H9 (cell line): Measurements from ENCODE around the gene BCAS3. TPM values are rescaled to one million over a fixed set of nuclear protein-coding genes. Genes with fewer than 3 reads are reported as not detected.

ENCODE experiments used
- DNase-seq: peaks from one replicate; pipeline ENCODE4 v3.0.0-alpha.2; 2017
- H2AFZ ChIP-seq: one replicate; pipeline ENCODE4 v1.6.1; 2013; ENCODE audit warnings: mild to moderate bottlenecking, low read length, control low read depth, moderate library complexity
- H2AK5ac ChIP-seq: 2 replicates; pipeline ENCODE4 v1.6.1; 2013; ENCODE audit warnings: low read length, control low read depth, mixed read lengths; ENCODE audit not compliant: insufficient read length
- H2BK120ac ChIP-seq: one replicate; pipeline ENCODE4 v1.6.1; 2013; ENCODE audit warnings: low read depth, mild to moderate bottlenecking, low read length, control low read depth, inconsistent platforms; ENCODE audit not compliant: poor library complexity, severe bottlenecking
- H2BK12ac ChIP-seq: 2 replicates; pipeline ENCODE4 v1.6.1; 2013; ENCODE audit warnings: low read length, control low read depth, mixed read lengths, low read depth; ENCODE audit not compliant: insufficient read length
- H2BK15ac ChIP-seq: 2 replicates; pipeline ENCODE4 v1.6.1; 2013; ENCODE audit warnings: low read depth, low read length, control low read depth
- H2BK20ac ChIP-seq: one replicate; pipeline ENCODE4 v1.6.1; 2013; ENCODE audit warnings: low read depth, mild to moderate bottlenecking, low read length, control low read depth, inconsistent platforms; ENCODE audit not compliant: poor library complexity, severe bottlenecking
- H2BK5ac ChIP-seq: 2 replicates; pipeline ENCODE4 v1.6.1; 2013; ENCODE audit warnings: low read length, control low read depth, mixed read lengths; ENCODE audit not compliant: insufficient read length
- H3K14ac ChIP-seq: 2 replicates; pipeline ENCODE4 v1.6.1; 2013; ENCODE audit warnings: low read length, control low read depth; ENCODE audit not compliant: insufficient read depth
- H3K18ac ChIP-seq: 2 replicates; pipeline ENCODE4 v1.6.1; 2013; ENCODE audit warnings: low read depth, mild to moderate bottlenecking, mixed read lengths, low read length, control low read depth; ENCODE audit not compliant: insufficient read length
- H3K23ac ChIP-seq: 2 replicates; pipeline ENCODE4 v1.6.1; 2013; ENCODE audit warnings: low read length, control low read depth, mixed read lengths, low read depth; ENCODE audit not compliant: insufficient read length
- H3K23me2 ChIP-seq: 2 replicates; pipeline ENCODE4 v1.6.1; 2013; ENCODE audit warnings: low read depth, mild to moderate bottlenecking, mixed read lengths, low read length, control low read depth; ENCODE audit not compliant: insufficient read length, poor library complexity, severe bottlenecking
- H3K27ac ChIP-seq: 2 replicates; pipeline ENCODE4 v1.5.1; 2013; ENCODE audit warnings: low read length, control low read depth, mixed read lengths, low read depth; ENCODE audit not compliant: insufficient read length
- H3K27me3 ChIP-seq: 2 replicates; pipeline ENCODE4 v1.6.1; 2013; ENCODE audit warnings: low read length, control low read depth, inconsistent platforms; ENCODE audit not compliant: insufficient read depth
- H3K4ac ChIP-seq: 2 replicates; pipeline ENCODE4 v1.6.1; 2013; ENCODE audit warnings: low read depth, mild to moderate bottlenecking, control low read depth, inconsistent platforms, low read length, moderate library complexity
- H3K4me1 ChIP-seq: 2 replicates; pipeline ENCODE4 v1.6.1; 2013; ENCODE audit warnings: low read length, control low read depth, inconsistent platforms; ENCODE audit not compliant: insufficient read depth
- H3K4me2 ChIP-seq: 2 replicates; pipeline ENCODE4 v1.6.1; 2013; ENCODE audit warnings: low read length, control low read depth, mixed read lengths; ENCODE audit not compliant: insufficient read length, insufficient read depth
- H3K56ac ChIP-seq: 2 replicates; pipeline ENCODE4 v1.6.1; 2013; ENCODE audit warnings: low read depth, mild to moderate bottlenecking, mixed read lengths, low read length, control low read depth; ENCODE audit not compliant: insufficient read length
- H3K79me1 ChIP-seq: 2 replicates; pipeline ENCODE4 v1.6.1; 2013; ENCODE audit warnings: low read depth, mild to moderate bottlenecking, moderate library complexity, low read length, control low read depth, inconsistent platforms; ENCODE audit not compliant: insufficient read depth, poor library complexity, severe bottlenecking
- H3K79me2 ChIP-seq: 2 replicates; pipeline ENCODE4 v1.6.1; 2013; ENCODE audit warnings: low read length, control low read depth, inconsistent platforms; ENCODE audit not compliant: insufficient read depth
- H3K9ac ChIP-seq: 2 replicates; pipeline ENCODE4 v1.6.1; 2013; ENCODE audit warnings: low read length, control low read depth, mixed read lengths; ENCODE audit not compliant: insufficient read length; ENCODE audit errors: extremely low read depth
- H3K9me3 ChIP-seq: one replicate; pipeline ENCODE4 v1.6.1; 2013; ENCODE audit warnings: low read depth, low read length, inconsistent platforms; ENCODE audit not compliant: control insufficient read depth
- H3T11ph ChIP-seq: one replicate; pipeline ENCODE4 v1.6.1; 2013; ENCODE audit warnings: mild to moderate bottlenecking, low read length, control low read depth, inconsistent platforms
- H4K20me1 ChIP-seq: one replicate; pipeline ENCODE4 v1.6.1; 2013; ENCODE audit not compliant: control insufficient read depth, insufficient read length, insufficient read depth
- H4K5ac ChIP-seq: 2 replicates; pipeline ENCODE4 v1.6.1; 2013; ENCODE audit warnings: low read depth, mild to moderate bottlenecking, mixed read lengths, low read length, control low read depth; ENCODE audit not compliant: insufficient read length
- H4K8ac ChIP-seq: replicated peaks from 2 replicates; pipeline ENCODE4 v1.6.1; 2013; ENCODE audit warnings: low read length, control low read depth, mixed read lengths, low read depth; ENCODE audit not compliant: insufficient read length
- H4K91ac ChIP-seq: 2 replicates; pipeline ENCODE4 v1.6.1; 2013; ENCODE audit warnings: low read depth, mild to moderate bottlenecking, moderate library complexity, mixed read lengths, low read length, control low read depth; ENCODE audit not compliant: insufficient read length
- H3K27ac Mint-ChIP-seq, 3 experiments: 2 replicates in 2 of 3; 3 replicates in 1 of 3; pipeline ENCODE4 v1.8.0; 2020 to 2021; ENCODE audit warnings: mixed read lengths in 3 of 3, mild to moderate bottlenecking in 1 of 3, moderate library complexity in 1 of 3
- H3K27me3 Mint-ChIP-seq: 2 replicates; pipeline ENCODE4 v1.8.0; 2021; ENCODE audit warnings: low read depth, mild to moderate bottlenecking, moderate library complexity, mixed read lengths
- H3K36me3 Mint-ChIP-seq, 3 experiments: 2 replicates in 2 of 3; 3 replicates in 1 of 3; pipeline ENCODE4 v1.8.0; 2020 to 2021; ENCODE audit warnings: low read depth in 3 of 3, mixed read lengths in 3 of 3; ENCODE audit not compliant: insufficient read depth in 1 of 3
- H3K4me1 Mint-ChIP-seq, 2 experiments: 2 replicates each; pipeline ENCODE4 v1.8.0; 2020; ENCODE audit warnings: mixed read lengths in 2 of 2
- H3K4me3 Mint-ChIP-seq, 2 experiments: 2 replicates in 1 of 2; 3 replicates in 1 of 2; pipeline ENCODE4 v1.8.0; 2020 to 2021; ENCODE audit warnings: mild to moderate bottlenecking in 2 of 2, mixed read lengths in 2 of 2, moderate library complexity in 1 of 2
- H3K9me3 Mint-ChIP-seq, 2 experiments: 2 replicates in 1 of 2; 3 replicates in 1 of 2; pipeline ENCODE4 v1.8.0; 2020; ENCODE audit warnings: mild to moderate bottlenecking in 2 of 2, mixed read lengths in 2 of 2, moderate library complexity in 1 of 2
- WGBS: extraction: QIAGEN DNeasy Blood & Tissue Kit; methylation state at CpG from one replicate; pipeline ENCODE4 v1.1.7; 2013; ENCODE audit warnings: missing lambda C conversion rate, low lambda C conversion rate, mixed read lengths; ENCODE audit not compliant: insufficient read length; ENCODE audit errors: extremely low coverage; 5-methylcytosine and 5-hydroxymethylcytosine counted together
- total RNA-seq: library from RNA; stranded (reverse); gene quantifications from 2 replicates; pipeline ENCODE4 v1.2.1, GENCODE V29; 2021
- TF ChIP-seq, protein P1 (sequence below): fragments of 200-600 bp; sonication (generic); conservative IDR thresholded peaks from 3 replicates; pipeline ENCODE4 v1.8.0; 2021; ENCODE audit warnings: antibody characterized with exemption, mild to moderate bottlenecking

BCAS3 gene
- total RNA-seq, 1 experiment from 2014 or later, result 22.4 TPM

DNA sequence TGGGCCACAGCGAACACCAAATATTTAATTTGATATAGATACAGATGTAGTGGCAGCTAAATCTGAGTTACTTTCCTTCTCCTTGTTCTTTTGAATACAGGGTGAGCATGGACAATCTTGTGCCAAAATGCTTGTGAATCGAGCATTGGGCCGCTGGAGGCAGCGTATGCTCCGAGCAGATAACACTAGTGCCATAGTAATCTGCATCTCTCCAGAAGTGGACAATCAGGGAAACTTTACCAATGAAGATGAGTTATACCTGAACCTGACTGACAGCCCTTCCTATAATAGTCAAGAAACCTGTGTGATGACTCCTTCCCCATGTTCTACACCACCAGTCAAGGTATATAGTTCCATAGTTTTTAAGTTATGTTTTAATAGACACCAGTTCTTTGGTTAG lies 21.2 kb upstream of the BCAS3 start:
- Mint-ChIP-seq H3K27ac (no peak overlapping the region), H3K9me3 (no peaks in the 10 kb centered on the region; a peak in 1 of 5 replicates), H3K36me3 (peaks cover 3 to 23% (median 21%) of the 10 kb centered on the region in 3 experiments; a peak in 6 of 7 replicates), H3K4me1 (peaks cover 0 to 6% of the 10 kb centered on the region in 2 experiments; a peak in 2 of 4 replicates), H3K27me3 (no peaks in the 10 kb centered on the region), H3K4me3 (no peak overlapping the region)
- no peak overlapping the region for H2BK120ac ChIP-seq
- H3K9ac ChIP-seq, result no peak overlapping the region
- H4K8ac ChIP-seq, result no peak overlapping the region
- H3K23me2 ChIP-seq, result no peaks in the 10 kb centered on the region
- H3K4ac ChIP-seq, result no peak overlapping the region
- no CpG with 5 or more reads among the region's 5 CpGs for WGBS
- H3K18ac ChIP-seq, result no peak overlapping the region
- H2BK20ac ChIP-seq, result no peak overlapping the region
- H3K56ac ChIP-seq, result no peak overlapping the region
- H4K91ac ChIP-seq, result no peak overlapping the region
- no peaks in the 10 kb centered on the region for H4K20me1 ChIP-seq
- H3K27me3 ChIP-seq, result no peaks in the 10 kb centered on the region
- no peak overlapping the region for H2BK15ac ChIP-seq
- H3K9me3 ChIP-seq, result no peaks in the 10 kb centered on the region
- H3K4me2 ChIP-seq, result no peak overlapping the region
- H3K4me1 ChIP-seq, result no peaks in the 10 kb centered on the region
- DNase-seq, result no peak
- H3K23ac ChIP-seq, result no peak overlapping the region
- H3K27ac ChIP-seq, result no peak overlapping the region
- TF ChIP-seq, protein P1, sequence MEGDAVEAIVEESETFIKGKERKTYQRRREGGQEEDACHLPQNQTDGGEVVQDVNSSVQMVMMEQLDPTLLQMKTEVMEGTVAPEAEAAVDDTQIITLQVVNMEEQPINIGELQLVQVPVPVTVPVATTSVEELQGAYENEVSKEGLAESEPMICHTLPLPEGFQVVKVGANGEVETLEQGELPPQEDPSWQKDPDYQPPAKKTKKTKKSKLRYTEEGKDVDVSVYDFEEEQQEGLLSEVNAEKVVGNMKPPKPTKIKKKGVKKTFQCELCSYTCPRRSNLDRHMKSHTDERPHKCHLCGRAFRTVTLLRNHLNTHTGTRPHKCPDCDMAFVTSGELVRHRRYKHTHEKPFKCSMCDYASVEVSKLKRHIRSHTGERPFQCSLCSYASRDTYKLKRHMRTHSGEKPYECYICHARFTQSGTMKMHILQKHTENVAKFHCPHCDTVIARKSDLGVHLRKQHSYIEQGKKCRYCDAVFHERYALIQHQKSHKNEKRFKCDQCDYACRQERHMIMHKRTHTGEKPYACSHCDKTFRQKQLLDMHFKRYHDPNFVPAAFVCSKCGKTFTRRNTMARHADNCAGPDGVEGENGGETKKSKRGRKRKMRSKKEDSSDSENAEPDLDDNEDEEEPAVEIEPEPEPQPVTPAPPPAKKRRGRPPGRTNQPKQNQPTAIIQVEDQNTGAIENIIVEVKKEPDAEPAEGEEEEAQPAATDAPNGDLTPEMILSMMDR, result no peak
- H2BK12ac ChIP-seq, result no peak overlapping the region
- H2BK5ac ChIP-seq, result no peak overlapping the region
- no peak overlapping the region for H4K5ac ChIP-seq
- H3T11ph ChIP-seq, result no peak overlapping the region
- H3K14ac ChIP-seq, result no peak overlapping the region
- H2AFZ ChIP-seq, result no peak overlapping the region
- no peak overlapping the region for H2AK5ac ChIP-seq
- no peaks in the 10 kb centered on the region for H3K79me1 ChIP-seq
- no peaks in the 10 kb centered on the region for H3K79me2 ChIP-seq
